Fibroblast of lung (primary cell): Measurements from ENCODE around the gene MYLK3. TPM values are rescaled to one million over a fixed set of nuclear protein-coding genes. Genes with fewer than 3 reads are reported as not detected.

Experiments
- DNase-seq, 2 donors: peaks; one replicate each; pipeline versions ENCODE4 v3.0.0 to v3.0.0-alpha.2; 2010; ENCODE audit warnings: low read depth in 2 of 2
- H2AFZ ChIP-seq: 2 replicates; pipeline ENCODE4 v1.5.1; 2012; ENCODE audit warnings: low read length, control low read depth, inconsistent platforms
- H3K27ac ChIP-seq: 2 replicates; pipeline ENCODE4 v1.5.1; 2011; ENCODE audit warnings: low read length, control low read depth; ENCODE audit not compliant: insufficient read depth
- H3K27me3 ChIP-seq: 2 replicates; pipeline ENCODE4 v1.5.1; 2011; ENCODE audit warnings: mild to moderate bottlenecking, low read length; ENCODE audit not compliant: control insufficient read depth, insufficient read depth
- H3K36me3 ChIP-seq: 2 replicates; pipeline ENCODE4 v1.5.1; 2011; ENCODE audit warnings: low read length; ENCODE audit not compliant: control insufficient read depth, insufficient read depth
- H3K4me1 ChIP-seq: 2 replicates; pipeline ENCODE4 v1.5.1; 2011; ENCODE audit warnings: low read length; ENCODE audit not compliant: control insufficient read depth, insufficient read depth; ENCODE audit errors: extremely low read depth
- H3K4me2 ChIP-seq: 2 replicates; pipeline ENCODE4 v1.5.1; 2011; ENCODE audit warnings: low read length, control low read depth; ENCODE audit not compliant: insufficient read depth; ENCODE audit errors: extremely low read depth
- H3K4me3 ChIP-seq, 4 experiments: fragments of 200-600 bp in 1 of 4; sonication (generic) in 1 of 4; replicated peaks in 1 of 4; 2 replicates each; pipeline ENCODE4 v1.5.1; 2011 to 2016; ENCODE audit warnings: low read length in 4 of 4, low read depth in 3 of 4, mild to moderate bottlenecking in 3 of 4, control low read depth in 2 of 4, inconsistent platforms in 1 of 4, mixed read lengths in 1 of 4; ENCODE audit not compliant: insufficient read depth in 1 of 4; ENCODE audit errors: control extremely low read depth in 1 of 4
- H3K79me2 ChIP-seq: 2 replicates; pipeline ENCODE4 v1.5.1; 2012; ENCODE audit warnings: mild to moderate bottlenecking, low read length, inconsistent platforms; ENCODE audit not compliant: control insufficient read depth, insufficient read depth
- H3K9ac ChIP-seq: 2 replicates; pipeline ENCODE4 v1.5.1; 2011; ENCODE audit warnings: mild to moderate bottlenecking, low read length, control low read depth; ENCODE audit not compliant: insufficient read depth
- H3K9me3 ChIP-seq: 2 replicates; pipeline ENCODE4 v1.5.1; 2012; ENCODE audit warnings: low read depth, low read length; ENCODE audit not compliant: control insufficient read depth, insufficient read depth
- H4K20me1 ChIP-seq: 2 replicates; pipeline ENCODE4 v1.5.1; 2011; ENCODE audit warnings: low read length; ENCODE audit not compliant: control insufficient read depth, insufficient read depth; ENCODE audit errors: extremely low read depth
- EZH2 ChIP-seq: IDR thresholded peaks from 2 replicates; pipeline ENCODE4 v1.5.1; 2012; ENCODE audit warnings: low read length, control low read depth, mild to moderate bottlenecking; ENCODE audit errors: missing control alignments
- polyA plus RNA-seq, 2 donors: library from polyadenylated mRNA; depleted of rRNA in 1 of 2; stranded (reverse) in 1 of 2; unstranded in 1 of 2; fragments of >200 nt; gene quantifications; 2 replicates each; pipeline ENCODE4 v1.2.1, GENCODE V29; 2011 to 2012; ENCODE audit warnings: missing spikeins in 1 of 2
- total RNA-seq: library from RNA; depleted of rRNA; stranded (reverse); fragments of >200 nt; gene quantifications from 2 replicates; pipeline ENCODE4 v1.2.1, GENCODE V29; 2014
- TF ChIP-seq, protein P1 (sequence below), 2 donors: IDR thresholded peaks in 1 of 2; conservative IDR thresholded peaks in 1 of 2; 1 replicate in 1 of 2; 2 replicates in 1 of 2; pipeline ENCODE4 v1.5.1; 2011 to 2012; ENCODE audit warnings: low read length in 2 of 2, control low read depth in 1 of 2, inconsistent platforms in 1 of 2, low read depth in 1 of 2, mild to moderate bottlenecking in 1 of 2

The MYLK3 gene
- total and polyA plus RNA-seq, 2 donors (not counting 1 experiment from before 2014, with no cell fraction given) = 0.07 to 0.17 TPM

GRCh38 chr16:46727184-46727583 is 21.0 kb downstream of the MYLK3 start:
- Histone ChIP-seq H3K27me3 (no peaks in the 10 kb centered on the region), H2AFZ (no peak overlapping the region), H3K9ac (no peak overlapping the region), H3K4me3 (no peak overlapping the region), H3K4me2 (no peak overlapping the region), H3K9me3 (no peaks in the 10 kb centered on the region), H3K4me1 (no peaks in the 10 kb centered on the region), H3K79me2 (no peaks in the 10 kb centered on the region), H3K36me3 (no peaks in the 10 kb centered on the region), H4K20me1 (no peaks in the 10 kb centered on the region), H3K27ac (no peak overlapping the region)
- DNase-seq = no peak
- TF ChIP-seq, protein P1, sequence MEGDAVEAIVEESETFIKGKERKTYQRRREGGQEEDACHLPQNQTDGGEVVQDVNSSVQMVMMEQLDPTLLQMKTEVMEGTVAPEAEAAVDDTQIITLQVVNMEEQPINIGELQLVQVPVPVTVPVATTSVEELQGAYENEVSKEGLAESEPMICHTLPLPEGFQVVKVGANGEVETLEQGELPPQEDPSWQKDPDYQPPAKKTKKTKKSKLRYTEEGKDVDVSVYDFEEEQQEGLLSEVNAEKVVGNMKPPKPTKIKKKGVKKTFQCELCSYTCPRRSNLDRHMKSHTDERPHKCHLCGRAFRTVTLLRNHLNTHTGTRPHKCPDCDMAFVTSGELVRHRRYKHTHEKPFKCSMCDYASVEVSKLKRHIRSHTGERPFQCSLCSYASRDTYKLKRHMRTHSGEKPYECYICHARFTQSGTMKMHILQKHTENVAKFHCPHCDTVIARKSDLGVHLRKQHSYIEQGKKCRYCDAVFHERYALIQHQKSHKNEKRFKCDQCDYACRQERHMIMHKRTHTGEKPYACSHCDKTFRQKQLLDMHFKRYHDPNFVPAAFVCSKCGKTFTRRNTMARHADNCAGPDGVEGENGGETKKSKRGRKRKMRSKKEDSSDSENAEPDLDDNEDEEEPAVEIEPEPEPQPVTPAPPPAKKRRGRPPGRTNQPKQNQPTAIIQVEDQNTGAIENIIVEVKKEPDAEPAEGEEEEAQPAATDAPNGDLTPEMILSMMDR (conservative IDR thresholded peaks at IDR 0.05 in 1 of 2, IDR thresholded peaks at IDR 0.05 in 1 of 2; ENCODE audit: low read depth in 1 of 2, low read length in 2 of 2) = no peak
- TF ChIP-seq EZH2 = no peak

GRCh38 chr16:46721885-46722284 is 26.3 kb downstream of the MYLK3 start:
- Histone ChIP-seq H3K36me3 (no peaks in the 10 kb centered on the region), H2AFZ (no peak overlapping the region), H3K4me2 (no peak overlapping the region), H3K27ac (no peak overlapping the region), H4K20me1 (no peaks in the 10 kb centered on the region), H3K79me2 (no peaks in the 10 kb centered on the region), H3K27me3 (no peaks in the 10 kb centered on the region), H3K9ac (no peak overlapping the region), H3K9me3 (no peaks in the 10 kb centered on the region), H3K4me1 (no peaks in the 10 kb centered on the region), H3K4me3 (no peak overlapping the region)
- DNase-seq = no peak
- TF ChIP-seq EZH2 = no peak
- TF ChIP-seq, protein P1 (conservative IDR thresholded peaks at IDR 0.05 in 1 of 2, IDR thresholded peaks at IDR 0.05 in 1 of 2; ENCODE audit: low read depth in 1 of 2, low read length in 2 of 2) = no peak

GRCh38 chr16:46720619-46721018 is 27.5 kb downstream of the MYLK3 start:
- Histone ChIP-seq H3K27ac (no peak overlapping the region), H3K4me3 (no peak overlapping the region), H3K36me3 (no peaks in the 10 kb centered on the region), H3K9ac (no peak overlapping the region), H3K4me1 (no peaks in the 10 kb centered on the region), H2AFZ (no peak overlapping the region), H4K20me1 (no peaks in the 10 kb centered on the region), H3K9me3 (no peaks in the 10 kb centered on the region), H3K27me3 (no peaks in the 10 kb centered on the region), H3K4me2 (no peak overlapping the region), H3K79me2 (no peaks in the 10 kb centered on the region)
- TF ChIP-seq EZH2 = no peak
- TF ChIP-seq, protein P1 (conservative IDR thresholded peaks at IDR 0.05 in 1 of 2, IDR thresholded peaks at IDR 0.05 in 1 of 2; ENCODE audit: low read depth in 1 of 2, low read length in 2 of 2) = no peak
- DNase-seq = no peak
